GM10248 (cell line): Measurements from ENCODE around the gene HEY2.

ENCODE experiments used
- CTCF ChIA-PET: fragments of 300-600 bp; sonication (Branson Sonifier 250); formaldehyde crosslinking; extraction: SDS; loops from one replicate; lab custom pipeline; 2021; ENCODE audit warnings: antibody characterized with exemption; lab: Yijun Ruan, JAX
- POLR2A ChIA-PET: fragments of 350-650 bp; sonication (Branson Sonifier 250); formaldehyde crosslinking; extraction: SDS; loops from one replicate; lab custom pipeline; 2020; ENCODE audit warnings: antibody characterized with exemption; lab: Yijun Ruan, JAX
- DNase-seq: peaks from one replicate; pipeline ENCODE4 v3.0.0; 2012; ENCODE audit errors: extremely low spot score
- CTCF ChIP-seq: IDR thresholded peaks from 2 replicates; pipeline ENCODE4 v1.5.1; 2012; ENCODE audit warnings: mild to moderate bottlenecking, low read depth; ENCODE audit errors: extremely low read depth, missing control alignments, control extremely low read depth

HEY2 gene

GRCh38 chr6:125791820-125792165 is 42.4 kb downstream of the HEY2 start:
- POLR2A ChIA-PET, result interaction anchor here (1.0 to 2.8 kb wide), 2 partner anchors 11 to 43 kb away, joined by 3 to 16 read pairs; no protein-coding TSS in a partner anchor
- no peak for TF ChIP-seq CTCF
- DNase-seq, result no peak
- CTCF ChIA-PET, result interaction anchor here (0.7 to 17.5 kb wide), 14 partner anchors 10 to 194 kb away, joined by 3 to 241 read pairs (median 8); partner anchors contain the start of genes HINT3 and TRMT11

- no peak for TF ChIP-seq CTCF
- no peak for DNase-seq
- ChIA-PET CTCF (interaction anchor here (0.7 to 17.5 kb wide), 13 partner anchors 9 to 194 kb away, joined by 3 to 241 read pairs (median 6); partner anchors contain the start of genes HINT3 and TRMT11), POLR2A (interaction anchor here (1.0 kb wide), 1 partner anchor 43 kb away, joined by 3 read pairs; no protein-coding TSS in a partner anchor)
Measured at GRCh38 chr6:125792172-125792571, 42.7 kb downstream of the HEY2 start.

GRCh38 chr6:125792680-125793079 is 43.2 kb downstream of the HEY2 start:
- no peak for DNase-seq
- POLR2A ChIA-PET, result no interaction called here
- no peak for TF ChIP-seq CTCF
- CTCF ChIA-PET, result interaction anchor here (0.7 to 17.5 kb wide), 7 partner anchors 7 to 164 kb away, joined by 3 to 241 read pairs (median 8); partner anchors contain the start of gene HINT3

GRCh38 chr6:125793280-125793679 is 43.8 kb downstream of the HEY2 start:
- no peak for TF ChIP-seq CTCF
- CTCF ChIA-PET, result interaction anchor here (0.7 to 17.5 kb wide), 8 partner anchors 8 to 482 kb away, joined by 3 to 241 read pairs (median 7); partner anchors contain the start of gene HINT3
- POLR2A ChIA-PET, result no interaction called here

GRCh38 chr6:125793863-125794262 is 44.4 kb downstream of the HEY2 start:
- DNase-seq, result no peak
- no peak for TF ChIP-seq CTCF
- POLR2A ChIA-PET, result no interaction called here
- CTCF ChIA-PET, result interaction anchor here (0.7 to 17.5 kb wide), 9 partner anchors 8 to 483 kb away, joined by 3 to 241 read pairs (median 7); partner anchors contain the start of gene HINT3

More at GRCh38 chr6:125793280-125793679, 43.8 kb downstream of the HEY2 start:
- no peak for DNase-seq

GRCh38 chr6:125794342-125795137 is 45.1 kb downstream of the HEY2 start:
- DNase-seq, result no peak
- CTCF ChIA-PET, result interaction anchor here (0.9 to 17.5 kb wide), 8 partner anchors 9 to 483 kb away, joined by 3 to 241 read pairs (median 7); partner anchors contain the start of gene HINT3
- POLR2A ChIA-PET, result no interaction called here

More at GRCh38 chr6:125794342-125795137, 45.1 kb downstream of the HEY2 start:
- TF ChIP-seq CTCF, result no peak
